Kidney (tissue), 14 donors: Measurements from ENCODE around the gene KIF16B. TPM values are rescaled to one million over a fixed set of nuclear protein-coding genes. Genes with fewer than 3 reads are reported as not detected.

ENCODE experiments used
- DNase-seq, 5 donors: peaks; one replicate each; pipeline ENCODE4 v3.0.0-alpha.2; 2013 to 2020
- FAIRE-seq: peaks from 2 replicates; lab custom pipeline; 2012; peaks lifted over from hg19 to GRCh38; lab: Jason Lieb, UNC
- H3K27ac ChIP-seq, 2 donors: one replicate each; pipeline ENCODE4 v1.7.0; 2013; ENCODE audit warnings: low read depth in 2 of 2, low read length in 2 of 2, inconsistent platforms in 1 of 2
- H3K27me3 ChIP-seq: one replicate; pipeline ENCODE4 v1.7.1; 2013; ENCODE audit warnings: low read length, inconsistent platforms; ENCODE audit not compliant: control insufficient read depth, insufficient read depth
- H3K36me3 ChIP-seq, 3 donors: one replicate each; pipeline versions ENCODE4 v1.7.0 to v1.7.1; 2013; ENCODE audit warnings: low read length in 3 of 3, control low read depth in 1 of 3, inconsistent platforms in 1 of 3; ENCODE audit not compliant: insufficient read depth in 3 of 3, control insufficient read depth in 2 of 3
- H3K4me1 ChIP-seq, 3 donors: one replicate each; pipeline versions ENCODE4 v1.7.0 to v1.7.1; 2013; ENCODE audit warnings: low read length in 3 of 3, inconsistent platforms in 1 of 3, low read depth in 1 of 3; ENCODE audit not compliant: control insufficient read depth in 2 of 3, insufficient read depth in 2 of 3
- H3K4me3 ChIP-seq, 3 donors: one replicate each; pipeline versions ENCODE4 v1.7.0 to v1.8.1; 2013; ENCODE audit warnings: low read length in 3 of 3, control low read depth in 1 of 3, inconsistent platforms in 1 of 3
- H3K9ac ChIP-seq, 3 donors: one replicate each; pipeline versions ENCODE4 v1.7.0 to v1.7.1; 2013; ENCODE audit warnings: low read length in 3 of 3, control low read depth in 1 of 3, inconsistent platforms in 1 of 3
- H3K9me3 ChIP-seq, 3 donors: one replicate each; pipeline versions ENCODE4 v1.7.0 to v1.7.1; 2013; ENCODE audit warnings: low read length in 3 of 3, control low read depth in 1 of 3, inconsistent platforms in 1 of 3; ENCODE audit not compliant: control insufficient read depth in 2 of 3, insufficient read depth in 1 of 3
- intact Hi-C: fragments of 100-400 bp; cut with DNase I; formaldehyde crosslinking; loops from one replicate; pipeline ENCODE4 v1.11.1; 2022
- polyA plus RNA-seq: library from polyadenylated mRNA; stranded (reverse); fragments of 350-450 nt; fragmentation: Illumina TruSeq; extraction: RNeasy Lipid Tissue Mini Kit (QIAGEN cat#74804); gene quantifications from one replicate; pipeline ENCODE4 v1.2.3, GENCODE V29; 2014; ENCODE audit warnings: low read depth, low replicate concordance; ENCODE audit not compliant: insufficient read depth
- total RNA-seq: library from RNA; stranded (reverse); fragmentation: NEBNext Ultra II Directional; extraction: Animal tissue kit (Norgen Biotek cat#: 25700); gene quantifications from one replicate; pipeline ENCODE4 v1.2.1, GENCODE V29; 2021
- TF ChIP-seq, protein P1 (sequence below): IDR thresholded peaks from 3 replicates; pipeline ENCODE4 v1.5.1; 2012; ENCODE audit warnings: mild to moderate bottlenecking, moderate library complexity, borderline replicate concordance; ENCODE audit not compliant: insufficient read depth; ENCODE audit errors: extremely low read depth
- donor health status: control.
- donor health status: control.
- donor health status: control.
- donor health status: control.
- donor health status: control.
- donor health status: DM: yes; HTN: yes; CAD: no.
- donor health status: Normal renal cell carcinoma (clear cell type).

Gene KIF16B
- total and polyA plus RNA-seq, 2 donors from 2014 or later, result 15.0 to 19.7 TPM

DNA sequence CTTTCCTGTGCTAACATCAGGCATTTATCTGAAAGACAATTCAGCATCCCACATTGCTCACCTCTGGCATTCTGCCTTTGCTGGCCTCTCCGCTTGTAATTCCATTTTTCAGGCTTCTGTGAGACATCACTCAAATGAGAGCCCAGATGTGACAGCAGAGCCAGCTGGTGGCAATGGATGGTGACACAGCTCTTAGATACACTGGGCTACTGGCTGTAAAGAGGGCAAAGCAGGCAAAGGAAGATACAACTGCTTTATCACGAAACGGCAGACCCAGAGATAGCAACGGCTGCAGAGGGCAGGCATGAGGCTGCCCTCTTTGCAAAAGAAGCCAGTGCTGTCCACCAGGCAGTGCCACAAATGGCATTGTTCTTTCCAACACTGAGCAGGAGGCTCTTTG is 329.8 kb downstream of the KIF16B start:
- intact Hi-C loops, result no loop called here
- H3K36me3 ChIP-seq, result no peaks in the 10 kb centered on the region
- H3K27ac ChIP-seq, result no peak overlapping the region
- H3K4me3 ChIP-seq, result no peak overlapping the region
- FAIRE-seq (no peak), DNase-seq (no peak)
- TF ChIP-seq, protein P1, sequence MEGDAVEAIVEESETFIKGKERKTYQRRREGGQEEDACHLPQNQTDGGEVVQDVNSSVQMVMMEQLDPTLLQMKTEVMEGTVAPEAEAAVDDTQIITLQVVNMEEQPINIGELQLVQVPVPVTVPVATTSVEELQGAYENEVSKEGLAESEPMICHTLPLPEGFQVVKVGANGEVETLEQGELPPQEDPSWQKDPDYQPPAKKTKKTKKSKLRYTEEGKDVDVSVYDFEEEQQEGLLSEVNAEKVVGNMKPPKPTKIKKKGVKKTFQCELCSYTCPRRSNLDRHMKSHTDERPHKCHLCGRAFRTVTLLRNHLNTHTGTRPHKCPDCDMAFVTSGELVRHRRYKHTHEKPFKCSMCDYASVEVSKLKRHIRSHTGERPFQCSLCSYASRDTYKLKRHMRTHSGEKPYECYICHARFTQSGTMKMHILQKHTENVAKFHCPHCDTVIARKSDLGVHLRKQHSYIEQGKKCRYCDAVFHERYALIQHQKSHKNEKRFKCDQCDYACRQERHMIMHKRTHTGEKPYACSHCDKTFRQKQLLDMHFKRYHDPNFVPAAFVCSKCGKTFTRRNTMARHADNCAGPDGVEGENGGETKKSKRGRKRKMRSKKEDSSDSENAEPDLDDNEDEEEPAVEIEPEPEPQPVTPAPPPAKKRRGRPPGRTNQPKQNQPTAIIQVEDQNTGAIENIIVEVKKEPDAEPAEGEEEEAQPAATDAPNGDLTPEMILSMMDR, result no peak
- H3K4me1 ChIP-seq, result no peaks in the 10 kb centered on the region
- no peak overlapping the region for H3K9ac ChIP-seq
- no peaks in the 10 kb centered on the region for H3K27me3 ChIP-seq
- peaks cover 0 to 14% (median 0%) of the 10 kb centered on the region in 3 donors for H3K9me3 ChIP-seq

DNA sequence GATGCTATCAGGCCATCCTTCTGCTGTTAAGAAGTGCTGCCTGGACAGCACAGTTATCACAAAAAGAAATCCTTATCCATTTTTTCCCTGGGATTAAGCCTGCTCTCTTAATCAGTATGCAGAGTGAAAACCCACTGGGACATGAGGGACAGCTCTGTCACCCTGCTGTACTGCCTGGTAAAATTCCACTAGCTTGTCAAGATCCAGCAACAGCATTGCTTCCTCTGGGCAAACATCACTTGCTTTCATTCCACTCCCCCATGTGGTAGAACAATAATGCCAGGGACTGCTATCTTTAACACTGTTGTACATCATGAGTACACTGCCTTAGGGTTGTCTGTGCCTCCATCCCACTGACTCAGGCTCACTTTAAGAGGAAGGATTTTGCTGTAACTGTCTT is 331.3 kb downstream of the KIF16B start:
- no peak for FAIRE-seq
- DNase-seq, result peak in 1 of 5 donors; percentile 26
- H3K9ac ChIP-seq, result no peak overlapping the region

DNA sequence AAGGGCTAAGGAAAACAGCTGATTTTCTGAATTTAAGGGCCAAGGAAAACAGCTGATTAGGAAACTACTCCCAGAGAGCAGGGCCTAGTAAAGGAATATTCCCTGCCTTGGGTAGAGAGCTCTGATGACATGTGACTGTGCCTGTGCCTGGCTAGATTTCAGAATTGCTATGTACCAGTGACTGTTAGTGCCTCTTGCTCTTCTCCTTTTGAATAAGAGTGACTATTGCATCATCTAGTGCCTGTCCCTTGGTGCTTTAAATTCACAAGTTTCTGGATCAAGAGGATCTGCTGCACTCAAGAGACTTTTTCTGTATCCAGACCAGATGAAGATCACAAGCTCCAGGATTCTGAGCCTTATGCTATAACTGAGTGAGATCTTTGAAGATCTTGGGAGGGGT is 332.9 kb downstream of the KIF16B start:
- no peak for FAIRE-seq
- Histone ChIP-seq H3K9ac (no peak overlapping the region), H3K36me3 (no peaks in the 10 kb centered on the region), H3K9me3 (peaks cover 0 to 15% (median 0%) of the 10 kb centered on the region in 3 donors), H3K27ac (no peak overlapping the region), H3K4me1 (no peaks in the 10 kb centered on the region), H3K27me3 (no peaks in the 10 kb centered on the region), H3K4me3 (no peak overlapping the region)
- TF ChIP-seq, protein P1, result no peak
- intact Hi-C loops, result no loop called here
- DNase-seq, result no peak

More for the DNA sequence above, 331.3 kb downstream of the KIF16B start:
- no peaks in the 10 kb centered on the region for H3K36me3 ChIP-seq
- H3K27ac ChIP-seq, result no peak overlapping the region
- H3K4me1 ChIP-seq, result no peaks in the 10 kb centered on the region
- H3K4me3 ChIP-seq, result no peak overlapping the region
- H3K9me3 ChIP-seq, result peaks cover 0 to 15% (median 0%) of the 10 kb centered on the region in 3 donors
- TF ChIP-seq, protein P1, result no peak
- no peaks in the 10 kb centered on the region for H3K27me3 ChIP-seq
- intact Hi-C loops, result no loop called here
